ENCODE data around the gene NUDT4. TPM values are rescaled to one million over a fixed set of nuclear protein-coding genes. Genes with fewer than 3 reads are reported as not detected.

Gene NUDT4
- polyA plus RNA-seq, 1 of the 3 experiments (the other 2 are of a cell fraction) = 19.8 TPM

GRCh38 chr12:93440043-93440835 is 62.5 kb downstream of the NUDT4 start:
- WGBS (ENCODE audit: low lambda C conversion rate) = 14% methylated on average over 12 of the region's 12 CpGs
- Histone ChIP-seq H4K20me1 (ENCODE audit: insufficient read depth) (peaks cover 58% of the 10 kb centered on the region), H3K27me3 (ENCODE audit: insufficient read depth) (no peaks in the 10 kb centered on the region), H3K4me1 (ENCODE audit: control insufficient read depth in 1 of 2, insufficient read depth in 2 of 2, low read depth in 1 of 2, low read length in 1 of 2) (peaks cover 10 to 23% of the 10 kb centered on the region in 2 experiments; a peak in 3 of 4 replicates), H3K9ac (peak overlapping the region; percentile 98), H3F3A (replicated peaks; ENCODE audit: insufficient read depth) (peaks cover 14% of the 10 kb centered on the region), H3K9me3 (no peaks in the 10 kb centered on the region), H3K27ac (ENCODE audit: low read depth in 2 of 2, low read length in 1 of 2) (peak overlapping the region; percentile 84 to 95; a peak in 3 of 4 replicates), H3K79me2 (ENCODE audit: insufficient read depth) (peaks cover 65% of the 10 kb centered on the region), H2AFZ (ENCODE audit: low read depth) (no peak overlapping the region), H3K36me3 (replicated peaks in 1 of 2; ENCODE audit: control insufficient read depth in 1 of 2, insufficient read depth in 2 of 2, low read length in 1 of 2) (no peaks in the 10 kb centered on the region), H3K4me2 (peak overlapping the region; percentile 90), H3K9me2 (no peaks in the 10 kb centered on the region), H3K4me3 (ENCODE audit: low read depth in 2 of 2, low read length in 1 of 2) (peak overlapping the region; percentile 83 to 91)
- ChIA-PET POLR2A (no interaction called here), CTCF (interaction anchor here (1.3 kb wide), 1 partner anchor 43 kb away, joined by 3 read pairs; no protein-coding TSS in a partner anchor)
- DNase-seq = no peak
- TF ChIP-seq MXI1 (IDR thresholded peaks at IDR 0.05; ENCODE audit: low read depth, low read length) (peak; percentile 56; the same call in 1 of the 2 replicates), TEAD4 (IDR thresholded peaks at IDR 0.05; ENCODE audit: borderline replicate concordance, insufficient read depth) (no peak)

DNA sequence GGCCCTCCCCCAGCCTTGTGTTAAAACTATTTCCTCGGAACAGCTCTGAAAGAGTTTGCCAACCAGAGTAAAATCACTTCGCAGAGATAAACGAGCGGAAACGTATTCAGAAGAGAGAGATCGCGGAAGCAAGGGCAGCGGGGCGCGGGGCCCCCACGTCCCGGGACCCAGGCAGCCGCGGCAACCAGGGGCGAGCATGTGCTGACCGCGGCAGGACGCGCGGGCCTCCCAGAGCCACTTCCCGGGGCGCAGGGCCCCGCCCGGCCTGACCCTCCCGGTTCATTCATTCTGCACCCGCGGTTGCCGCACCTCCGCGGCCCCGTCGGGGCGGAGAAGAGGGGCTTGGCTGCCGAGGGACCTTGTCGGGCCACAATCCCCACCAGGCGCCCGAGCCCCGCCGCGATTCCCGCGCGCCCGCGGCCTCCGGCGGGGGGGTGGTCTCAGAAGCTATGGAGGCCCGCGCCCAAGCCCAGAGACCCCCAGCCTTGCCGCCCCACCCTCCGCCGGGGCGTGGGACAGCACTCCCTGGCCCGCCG is 63.4 kb downstream of the NUDT4 start:
- ChIA-PET CTCF (interaction anchor here (1.9 kb wide), 1 partner anchor 21 kb away, joined by 6 read pairs; no protein-coding TSS in a partner anchor), POLR2A (interaction anchor here (1.2 kb wide), 1 partner anchor 19 kb away, joined by 3 read pairs; no protein-coding TSS in a partner anchor)
- peaks cover 49% of the 10 kb centered on the region for H4K20me1 ChIP-seq (ENCODE audit: insufficient read depth)
- WGBS (ENCODE audit: low lambda C conversion rate) = 2% methylated on average over 20 of the region's 55 CpGs
- no peak overlapping the region for H2AFZ ChIP-seq (ENCODE audit: low read depth)
- no peaks in the 10 kb centered on the region for H3K9me3 ChIP-seq
- peaks cover 5% of the 10 kb centered on the region for H3F3A ChIP-seq (replicated peaks; ENCODE audit: insufficient read depth)
- peak overlapping the region; percentile 98 for H3K9ac ChIP-seq
- no peaks in the 10 kb centered on the region for H3K9me2 ChIP-seq
- TF ChIP-seq, protein P1, sequence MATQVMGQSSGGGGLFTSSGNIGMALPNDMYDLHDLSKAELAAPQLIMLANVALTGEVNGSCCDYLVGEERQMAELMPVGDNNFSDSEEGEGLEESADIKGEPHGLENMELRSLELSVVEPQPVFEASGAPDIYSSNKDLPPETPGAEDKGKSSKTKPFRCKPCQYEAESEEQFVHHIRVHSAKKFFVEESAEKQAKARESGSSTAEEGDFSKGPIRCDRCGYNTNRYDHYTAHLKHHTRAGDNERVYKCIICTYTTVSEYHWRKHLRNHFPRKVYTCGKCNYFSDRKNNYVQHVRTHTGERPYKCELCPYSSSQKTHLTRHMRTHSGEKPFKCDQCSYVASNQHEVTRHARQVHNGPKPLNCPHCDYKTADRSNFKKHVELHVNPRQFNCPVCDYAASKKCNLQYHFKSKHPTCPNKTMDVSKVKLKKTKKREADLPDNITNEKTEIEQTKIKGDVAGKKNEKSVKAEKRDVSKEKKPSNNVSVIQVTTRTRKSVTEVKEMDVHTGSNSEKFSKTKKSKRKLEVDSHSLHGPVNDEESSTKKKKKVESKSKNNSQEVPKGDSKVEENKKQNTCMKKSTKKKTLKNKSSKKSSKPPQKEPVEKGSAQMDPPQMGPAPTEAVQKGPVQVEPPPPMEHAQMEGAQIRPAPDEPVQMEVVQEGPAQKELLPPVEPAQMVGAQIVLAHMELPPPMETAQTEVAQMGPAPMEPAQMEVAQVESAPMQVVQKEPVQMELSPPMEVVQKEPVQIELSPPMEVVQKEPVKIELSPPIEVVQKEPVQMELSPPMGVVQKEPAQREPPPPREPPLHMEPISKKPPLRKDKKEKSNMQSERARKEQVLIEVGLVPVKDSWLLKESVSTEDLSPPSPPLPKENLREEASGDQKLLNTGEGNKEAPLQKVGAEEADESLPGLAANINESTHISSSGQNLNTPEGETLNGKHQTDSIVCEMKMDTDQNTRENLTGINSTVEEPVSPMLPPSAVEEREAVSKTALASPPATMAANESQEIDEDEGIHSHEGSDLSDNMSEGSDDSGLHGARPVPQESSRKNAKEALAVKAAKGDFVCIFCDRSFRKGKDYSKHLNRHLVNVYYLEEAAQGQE (IDR thresholded peaks at IDR 0.05; ENCODE audit: low read depth, low read length) = no peak
- TF ChIP-seq MXI1 (IDR thresholded peaks at IDR 0.05; ENCODE audit: low read depth, low read length) (peak; percentile 76), TCF12 (IDR thresholded peaks at IDR 0.05) (no peak), TAF1 (IDR thresholded peaks at IDR 0.05; ENCODE audit: borderline replicate concordance, low read depth, low read length) (0 out of 2 replicates have a peak, but pooled peaks have one; percentile 14)
- TF ChIP-seq, protein P2, sequence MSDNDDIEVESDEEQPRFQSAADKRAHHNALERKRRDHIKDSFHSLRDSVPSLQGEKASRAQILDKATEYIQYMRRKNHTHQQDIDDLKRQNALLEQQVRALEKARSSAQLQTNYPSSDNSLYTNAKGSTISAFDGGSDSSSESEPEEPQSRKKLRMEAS (IDR thresholded peaks at IDR 0.05; ENCODE audit: low read depth) = peak; percentile 32; the same call in 1 of the 2 replicates
- H3K27ac ChIP-seq (ENCODE audit: low read depth in 2 of 2, low read length in 1 of 2) = peak overlapping the region; percentile 84 to 95
- H3K36me3 ChIP-seq (replicated peaks in 1 of 2; ENCODE audit: control insufficient read depth in 1 of 2, insufficient read depth in 2 of 2, low read length in 1 of 2) = no peaks in the 10 kb centered on the region
- H3K79me2 ChIP-seq (ENCODE audit: insufficient read depth) = peaks cover 56% of the 10 kb centered on the region
- H3K4me1 ChIP-seq (ENCODE audit: control insufficient read depth in 1 of 2, insufficient read depth in 2 of 2, low read depth in 1 of 2, low read length in 1 of 2) = peaks cover 10 to 20% of the 10 kb centered on the region in 2 experiments; a peak in 3 of 4 replicates
- H3K4me2 ChIP-seq = peak overlapping the region; percentile 90
- H3K4me3 ChIP-seq (ENCODE audit: low read depth in 2 of 2, low read length in 1 of 2) = peak overlapping the region; percentile 83 to 91
- peak; percentile 68 for DNase-seq
- H3K27me3 ChIP-seq (ENCODE audit: insufficient read depth) = no peaks in the 10 kb centered on the region

All from SK-N-SH (cell line).